Ureter (tissue), 1 donor: ENCODE results near the gene VPS16. TPM values are rescaled to one million over a fixed set of nuclear protein-coding genes. Genes with fewer than 3 reads are reported as not detected.
"Not testable (repeated sequence)": the region's sequence is repeated elsewhere in the genome, so short reads cannot be mapped to it uniquely, and the experiment has no call there.

Experiments used
- DNase-seq: peaks from one replicate; pipeline ENCODE4 v3.0.0-alpha.2; 2020; ENCODE audit warnings: low spot score
- total RNA-seq: library from RNA; stranded (reverse); gene quantifications from one replicate; pipeline ENCODE4 v1.2.4, GENCODE V29; 2023
- donor health status: DM: yes; HTN: yes; CAD: no.

VPS16 gene
- total RNA-seq, 1 donor from 2014 or later: 38.0 TPM

- DNase-seq: no peak
Observed at GRCh38 chr20:2869381-2869780, 28.8 kb downstream of the VPS16 start.

DNA sequence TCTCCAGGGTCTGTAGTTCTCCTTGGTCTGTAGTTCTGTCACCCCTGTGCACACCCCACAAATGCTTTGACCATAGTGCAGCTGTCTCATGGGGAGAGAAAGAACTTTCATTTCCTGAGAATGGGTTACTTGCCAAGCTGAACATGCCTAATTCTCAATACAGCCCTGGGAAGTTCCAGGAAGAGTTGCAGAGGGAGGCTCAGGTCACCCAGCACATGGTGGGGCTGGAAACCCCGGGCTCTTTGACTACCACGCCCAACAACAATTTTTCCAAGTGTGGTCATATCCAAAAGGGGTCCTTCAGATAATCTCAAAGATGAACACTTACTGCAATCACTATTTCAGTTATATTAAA, 30.5 kb downstream of the VPS16 start:
- no peak for DNase-seq

DNA sequence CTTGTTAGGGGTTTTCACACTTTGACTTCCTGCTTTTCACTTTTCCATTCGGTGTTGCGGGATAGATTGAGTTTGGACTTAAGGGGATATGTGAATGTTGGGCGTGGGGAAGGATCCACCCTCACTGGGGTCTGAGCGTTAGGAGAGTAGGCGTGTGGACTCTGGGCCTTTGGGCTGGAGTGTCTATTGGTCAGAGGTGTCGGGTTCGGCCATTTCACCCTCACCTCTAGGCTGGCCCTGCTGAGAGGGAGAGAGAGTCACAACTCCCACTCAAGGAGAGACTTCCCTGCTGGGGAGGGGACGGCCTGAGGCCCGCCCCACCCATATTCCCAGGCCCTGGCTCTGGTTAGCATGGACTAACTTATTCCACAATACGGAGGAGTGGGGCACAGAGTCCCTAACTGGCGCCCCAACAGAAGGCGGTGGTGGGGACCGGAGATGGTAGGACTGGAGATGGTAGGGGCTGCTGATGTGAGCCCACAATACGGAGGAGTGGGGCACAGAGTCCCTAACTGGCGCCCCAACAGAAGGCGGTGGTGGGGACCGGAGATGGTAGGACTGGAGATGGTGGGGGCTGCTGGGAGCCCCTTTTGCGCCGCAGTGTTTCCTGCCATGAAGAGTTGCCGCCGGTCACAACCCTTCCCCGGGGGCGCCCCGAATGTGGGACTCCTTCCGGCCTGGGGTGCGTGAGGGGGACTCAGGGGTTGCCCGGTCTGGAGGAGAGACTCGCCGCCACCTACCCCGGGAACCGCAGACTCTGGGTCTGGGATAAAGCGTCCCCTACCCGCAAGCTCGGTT, 31.3 kb downstream of the VPS16 start:
- peak; percentile 54 for DNase-seq

DNA sequence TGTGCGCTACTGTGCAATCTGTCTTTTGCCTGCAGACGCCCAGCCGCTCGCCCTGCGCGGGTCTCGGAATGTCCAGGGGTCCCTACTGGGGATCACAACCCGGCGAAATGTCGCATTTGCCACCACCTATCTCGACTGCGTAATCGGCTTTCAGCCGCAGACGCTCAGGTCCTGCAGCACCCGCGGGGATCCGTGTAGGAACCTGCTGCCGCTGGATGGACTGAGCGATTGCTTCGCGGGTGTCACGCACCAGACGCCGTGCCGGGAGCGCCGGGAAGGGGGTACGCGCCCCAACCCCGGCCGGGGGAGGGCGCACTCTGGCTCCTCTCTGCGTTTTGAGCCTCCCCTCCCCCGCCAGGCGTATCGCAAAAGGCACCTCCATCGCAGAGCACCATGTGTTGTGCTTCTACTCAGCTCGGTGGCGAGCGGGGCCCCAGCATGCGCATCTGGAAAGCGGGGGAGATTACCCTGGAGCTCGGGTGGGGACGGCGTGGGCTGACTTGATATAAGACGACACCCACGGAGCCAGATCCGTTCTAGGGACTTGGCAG, 32.0 kb downstream of the VPS16 start:
- peak; percentile 62 for DNase-seq

DNA sequence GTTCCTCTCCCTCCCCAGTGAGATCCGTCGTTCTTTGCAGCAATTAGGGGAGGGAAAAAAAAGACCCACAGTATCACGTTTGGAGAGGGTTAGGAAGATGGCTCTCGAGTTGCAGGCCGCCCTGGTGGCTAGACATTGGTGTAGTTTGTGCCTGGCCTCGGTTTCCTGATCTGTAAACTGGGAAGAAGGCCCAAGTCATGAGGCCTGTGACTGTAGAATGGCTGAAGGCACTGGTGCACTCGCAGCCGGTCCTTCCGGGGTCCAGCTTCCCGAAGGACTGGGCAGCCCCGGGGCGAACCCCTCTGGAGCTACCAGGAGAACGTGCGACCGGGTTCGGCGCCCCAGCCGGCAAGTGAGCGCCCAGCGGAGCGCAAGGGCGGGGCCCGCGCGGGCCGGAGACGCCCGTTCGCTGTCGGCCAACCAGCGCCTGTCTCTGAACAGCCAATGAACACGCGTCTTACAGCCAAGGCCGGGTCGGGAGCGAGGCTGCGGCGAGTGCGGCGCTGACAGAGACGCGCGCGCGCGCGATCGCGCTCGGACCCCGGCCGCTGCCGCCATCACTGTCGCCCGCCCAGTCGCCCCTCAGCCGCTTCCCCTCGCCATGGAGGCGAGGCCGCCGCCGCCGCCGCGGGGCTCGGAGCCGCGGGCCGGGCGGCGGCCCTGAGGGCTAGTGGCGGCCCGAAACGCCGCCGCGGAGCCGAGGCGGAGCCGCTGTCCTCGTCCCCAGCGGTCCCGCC, 32.6 kb downstream of the VPS16 start, which contains the start of gene PTPRA:
TSS of gene PTPRA (plus strand) at position 472 of the 737 bp plus-strand sequence. CDS start 90,797 bp downstream, outside the sequence.
- peak; percentile 93 for DNase-seq

GRCh38 chr20:2873747-2874041, 33.1 kb downstream of the VPS16 start:
- no peak for DNase-seq

GRCh38 chr20:2874456-2874855, 33.9 kb downstream of the VPS16 start:
- DNase-seq: no peak

DNA sequence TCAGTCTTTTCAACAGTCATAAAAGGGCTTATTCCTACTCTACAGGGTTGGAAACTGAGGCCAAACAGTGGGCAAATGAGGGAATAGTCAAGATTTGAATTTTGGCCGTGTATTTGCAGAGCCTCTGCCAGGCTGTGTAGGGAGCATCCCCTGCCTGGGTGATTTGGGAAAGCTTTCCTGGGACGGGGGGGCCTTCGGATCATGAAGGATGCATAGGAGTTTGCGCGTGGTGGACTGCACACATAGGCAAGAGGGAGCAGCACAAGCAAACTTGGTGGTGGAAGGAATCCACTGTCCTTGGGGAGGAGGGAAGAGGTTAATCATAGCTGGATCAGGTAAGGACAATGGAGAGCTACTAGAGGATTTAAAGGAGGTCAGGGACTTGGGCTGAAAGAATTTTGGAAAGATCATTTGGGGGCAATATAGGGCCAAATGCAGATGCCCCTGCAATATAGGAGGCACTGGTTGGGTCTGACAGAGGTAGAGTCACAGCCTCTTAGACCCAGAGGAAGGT, 35.2 kb downstream of the VPS16 start:
- no peak for DNase-seq

DNA sequence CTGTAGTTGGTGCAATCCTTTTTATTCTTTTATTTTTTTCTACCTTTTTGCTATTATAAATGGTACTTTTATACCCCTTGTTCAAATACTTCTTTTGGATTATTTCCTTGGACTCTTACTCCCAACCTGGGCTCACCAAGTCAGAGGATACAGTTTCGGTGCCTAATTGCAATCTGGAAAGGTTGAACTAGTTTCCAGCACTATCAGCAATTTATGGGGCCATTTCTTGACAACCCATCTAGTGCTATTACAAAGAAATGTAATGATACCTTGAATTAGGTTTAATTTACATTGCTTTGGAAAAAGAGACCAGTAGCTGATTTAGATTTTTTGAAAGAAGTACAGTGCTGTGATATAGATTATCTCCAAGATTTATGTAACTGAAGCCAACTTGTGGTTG, 38.0 kb downstream of the VPS16 start:
- no peak for DNase-seq

- DNase-seq: no peak
Observed at GRCh38 chr20:2879146-2879545, 38.6 kb downstream of the VPS16 start.

GRCh38 chr20:2880650-2881049, 40.1 kb downstream of the VPS16 start:
- DNase-seq: no peak

DNA sequence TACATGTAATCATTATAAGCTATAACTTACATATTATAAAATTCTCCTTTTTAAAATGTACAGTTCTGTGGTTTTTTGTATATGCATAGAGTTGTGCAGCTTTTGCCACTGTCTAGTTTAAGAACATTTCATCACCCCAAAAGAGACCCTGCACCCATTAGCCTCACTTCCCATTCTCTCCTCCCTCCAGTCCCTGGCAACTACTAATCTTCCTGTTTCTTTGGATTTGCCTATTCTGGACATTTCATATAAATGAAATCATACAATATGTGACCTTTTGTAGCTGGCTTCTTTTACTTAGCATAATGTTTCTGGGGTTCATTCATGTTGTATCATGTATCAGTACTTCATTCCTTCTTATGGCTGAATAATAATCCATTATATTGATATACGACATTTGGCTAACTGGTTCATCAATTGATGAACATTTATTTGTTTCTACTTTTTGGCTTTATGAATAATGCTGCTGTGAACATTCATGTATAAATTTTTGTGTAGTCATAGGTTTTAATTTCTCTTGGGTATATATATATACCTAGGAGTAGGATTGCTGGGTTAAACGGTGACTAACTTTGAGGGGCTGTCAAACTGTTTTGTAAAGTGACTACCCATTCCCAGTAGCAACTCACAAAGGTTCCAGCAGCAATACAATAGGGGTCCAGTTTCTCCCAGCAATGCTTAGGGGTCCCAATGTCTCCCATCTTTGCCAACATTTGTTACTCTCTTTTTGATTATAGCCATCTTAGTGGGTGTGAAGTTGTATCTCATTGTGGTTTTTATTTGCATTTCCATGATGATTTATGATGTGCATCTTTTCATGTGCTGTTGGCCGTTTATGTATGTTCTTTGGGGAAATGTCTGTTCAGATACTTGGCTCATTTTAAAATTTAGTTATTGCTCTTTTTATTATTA, 43.4 kb downstream of the VPS16 start:
- DNase-seq: no peak

GRCh38 chr20:2887715-2888114, 47.2 kb downstream of the VPS16 start:
- DNase-seq: no peak

DNA sequence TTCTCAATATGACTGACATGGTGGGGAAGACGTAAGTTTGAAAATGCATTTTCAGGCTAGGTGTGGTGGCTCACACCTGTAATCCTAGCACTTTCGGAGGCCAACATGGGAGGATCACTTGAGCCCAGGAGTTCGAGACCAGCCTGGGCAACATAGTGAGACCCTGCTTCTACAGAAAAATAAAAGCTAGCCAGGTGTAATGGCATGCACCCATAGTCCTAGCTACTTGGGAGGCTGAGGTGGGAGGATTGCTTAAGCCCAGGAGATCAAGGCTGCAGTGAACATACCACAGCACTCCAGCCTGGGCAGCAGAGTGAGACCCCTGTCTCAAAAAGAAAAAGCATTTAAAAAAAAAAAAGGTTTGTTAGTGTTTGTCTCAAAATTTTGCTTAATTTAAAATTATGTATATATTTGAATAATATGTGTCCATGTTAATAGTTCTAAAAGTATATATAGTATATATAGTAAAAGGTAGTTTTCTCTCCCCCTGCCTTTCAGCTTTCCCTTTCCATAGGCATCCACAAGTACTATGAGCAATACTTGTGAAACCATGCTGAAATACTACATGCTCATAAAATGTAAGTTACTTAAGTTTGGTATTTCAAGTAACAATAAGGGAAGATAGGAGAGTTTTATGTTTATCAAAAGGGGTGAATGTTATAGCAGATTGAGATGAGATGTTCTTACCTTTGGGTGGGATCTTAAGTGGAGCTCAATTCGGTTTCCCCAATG, 47.8 kb downstream of the VPS16 start:
- DNase-seq: no peak

DNA sequence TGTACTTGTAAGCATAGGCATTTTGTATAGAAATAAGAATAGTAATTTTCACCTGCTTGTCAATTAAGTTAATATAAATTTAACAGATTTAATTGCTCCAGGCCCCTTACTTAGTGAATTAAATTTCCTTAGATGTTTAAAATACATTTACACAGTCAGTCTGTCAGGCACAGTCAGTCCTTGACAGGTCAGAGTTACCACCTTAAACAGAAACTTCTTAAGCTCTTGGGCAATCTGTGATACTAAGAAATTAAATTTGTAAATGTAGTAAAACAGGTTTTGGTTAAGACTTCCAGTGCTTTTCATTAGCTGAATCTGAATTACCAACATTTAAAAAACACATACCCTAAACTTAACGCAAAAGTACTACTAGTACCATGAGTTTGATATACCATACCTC, 48.7 kb downstream of the VPS16 start:
- DNase-seq: no peak

DNA sequence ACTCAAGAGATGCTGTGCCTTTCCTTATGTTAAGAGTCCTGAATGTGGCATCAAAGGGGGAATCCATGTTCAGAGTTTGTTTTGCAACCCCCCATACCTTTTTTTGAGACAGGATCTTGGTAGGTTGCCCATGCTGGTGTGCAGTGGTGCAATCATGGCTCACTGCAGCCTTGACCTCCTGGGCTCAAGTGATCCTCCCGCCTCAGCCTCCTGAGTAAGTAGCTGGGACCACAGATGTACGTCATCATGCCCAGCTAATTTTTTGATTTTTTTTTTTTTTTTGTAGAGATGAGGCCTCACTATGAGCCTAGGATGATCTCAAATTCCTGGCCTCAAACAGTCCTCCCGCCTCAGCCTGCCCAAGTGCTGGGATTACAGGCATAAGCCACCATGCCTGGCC, 49.3 kb downstream of the VPS16 start:
- no peak for DNase-seq

- DNase-seq: no peak
Observed at GRCh38 chr20:2890742-2891141, 50.2 kb downstream of the VPS16 start.

DNA sequence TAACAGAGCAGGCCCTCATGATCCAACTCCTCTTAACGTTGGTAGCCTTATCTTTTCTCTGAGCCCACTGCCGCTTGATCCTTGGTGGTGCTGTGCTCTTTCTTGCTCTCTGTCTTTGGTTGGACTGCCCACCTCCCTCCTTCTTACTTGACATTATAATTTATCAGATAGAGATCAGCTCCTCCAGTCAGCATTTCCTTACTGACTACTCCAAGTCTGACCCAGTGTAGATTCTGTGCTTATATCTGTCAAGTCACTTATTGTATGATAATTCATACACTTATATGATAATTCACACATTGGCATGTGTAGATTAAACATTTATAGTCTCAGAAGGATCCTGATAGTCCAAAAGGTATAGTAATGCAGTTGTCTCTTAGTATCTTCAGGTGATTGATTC, 50.8 kb downstream of the VPS16 start:
- no peak for DNase-seq

GRCh38 chr20:2892376-2892775, 51.8 kb downstream of the VPS16 start:
- DNase-seq: no peak

DNA sequence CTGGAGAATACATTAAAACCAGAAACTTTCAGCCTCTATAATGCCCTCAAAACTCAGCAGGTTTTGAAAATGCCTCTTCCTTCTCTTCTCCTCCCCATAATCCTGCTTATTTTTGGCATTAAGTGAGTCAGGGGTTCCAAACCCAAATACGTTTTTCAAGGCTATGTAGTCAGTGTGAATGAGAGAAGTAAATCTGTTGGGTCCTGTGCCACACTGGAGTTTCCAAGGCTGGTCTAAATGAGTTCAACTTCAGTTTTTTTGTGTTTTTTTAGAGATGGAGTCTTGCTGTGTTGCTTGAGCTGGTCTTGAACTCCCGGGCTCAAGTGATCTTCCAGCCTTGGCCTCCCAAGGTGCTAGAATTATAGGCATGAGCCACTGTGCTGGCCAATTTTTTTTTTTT, 53.7 kb downstream of the VPS16 start:
- DNase-seq: no peak

GRCh38 chr20:2895154-2895553, 54.6 kb downstream of the VPS16 start:
- not testable (repeated sequence) for DNase-seq
